CD14-positive monocyte (primary cell): ENCODE results near the gene BCAP29. TPM values are rescaled to one million over a fixed set of nuclear protein-coding genes. Genes with fewer than 3 reads are reported as not detected.

Source experiments
- DNase-seq, 3 donors: peaks; one replicate each; pipeline ENCODE4 v3.0.0-alpha.2; 2011 to 2022
- H2AFZ ChIP-seq: 2 replicates; pipeline ENCODE4 v1.6.0; 2012; ENCODE audit warnings: mild to moderate bottlenecking, low read depth, low read length, inconsistent platforms; ENCODE audit not compliant: insufficient read depth, poor library complexity, severe bottlenecking
- H3K27ac ChIP-seq, 2 donors: 1 replicate in 1 of 2; 2 replicates in 1 of 2; pipeline ENCODE4 v1.5.1; 2012 to 2013; ENCODE audit warnings: low read length in 2 of 2, control low read depth in 1 of 2, inconsistent platforms in 1 of 2, low read depth in 1 of 2, mild to moderate bottlenecking in 1 of 2
- H3K27me3 ChIP-seq, 2 donors: one replicate each; pipeline versions ENCODE4 v1.6.0 to v1.6.1; 2011 to 2013; ENCODE audit warnings: low read length in 2 of 2; ENCODE audit not compliant: control insufficient read depth in 2 of 2, insufficient read depth in 2 of 2
- H3K36me3 ChIP-seq, 2 donors: replicated peaks in 1 of 2; 1 replicate in 1 of 2; 2 replicates in 1 of 2; pipeline versions ENCODE4 v1.5.1 to v1.6.1; 2012 to 2013; ENCODE audit warnings: low read length in 2 of 2, control low read depth in 1 of 2, inconsistent platforms in 1 of 2, mild to moderate bottlenecking in 1 of 2; ENCODE audit not compliant: insufficient read depth in 2 of 2, control insufficient read depth in 1 of 2
- H3K4me1 ChIP-seq, 2 donors: 1 replicate in 1 of 2; 2 replicates in 1 of 2; pipeline versions ENCODE4 v1.5.1 to v1.6.1; 2012 to 2013; ENCODE audit warnings: low read length in 2 of 2, control low read depth in 1 of 2, inconsistent platforms in 1 of 2, mild to moderate bottlenecking in 1 of 2, moderate library complexity in 1 of 2; ENCODE audit not compliant: insufficient read depth in 2 of 2, control insufficient read depth in 1 of 2
- H3K4me2 ChIP-seq: replicated peaks from 2 replicates; pipeline ENCODE3; 2012; ENCODE audit warnings: low read length, moderate library complexity, mild to moderate bottlenecking; ENCODE audit not compliant: poor library complexity, severe bottlenecking; ENCODE audit errors: extremely low read depth
- H3K4me3 ChIP-seq, 3 experiments: fragments of 200-600 bp in 1 of 3; sonication (generic) in 1 of 3; replicated peaks in 1 of 3; 1 replicate in 2 of 3; 2 replicates in 1 of 3; pipeline ENCODE4 v1.5.1; 2011 to 2013; ENCODE audit warnings: low read length in 3 of 3, mild to moderate bottlenecking in 3 of 3, control low read depth in 2 of 3, low read depth in 2 of 3, inconsistent platforms in 1 of 3, moderate library complexity in 1 of 3
- H3K79me2 ChIP-seq: 2 replicates; pipeline ENCODE4 v1.6.0; 2012; ENCODE audit warnings: mild to moderate bottlenecking, control low read depth, inconsistent platforms, low read length, moderate library complexity; ENCODE audit not compliant: insufficient read depth
- H3K9ac ChIP-seq: 2 replicates; pipeline ENCODE4 v1.6.0; 2017; ENCODE audit warnings: low read length, mild to moderate bottlenecking; ENCODE audit not compliant: insufficient read depth, poor library complexity, severe bottlenecking
- H3K9me3 ChIP-seq, 2 donors: replicated peaks in 1 of 2; 1 replicate in 1 of 2; 2 replicates in 1 of 2; pipeline versions ENCODE4 v1.5.1 to v1.6.1; 2012 to 2013; ENCODE audit warnings: low read length in 2 of 2, control low read depth in 1 of 2; ENCODE audit not compliant: control insufficient read depth in 1 of 2, insufficient read depth in 1 of 2
- H4K20me1 ChIP-seq: 2 replicates; pipeline ENCODE4 v1.6.0; 2012; ENCODE audit warnings: mild to moderate bottlenecking, low read length, control low read depth, moderate library complexity; ENCODE audit not compliant: insufficient read depth
- H3K27ac Mint-ChIP-seq, 7 donors: one replicate each; pipeline ENCODE4 v1.8.0; 2020; ENCODE audit warnings: mild to moderate bottlenecking in 7 of 7, mixed read lengths in 7 of 7, moderate library complexity in 6 of 7, inconsistent platforms in 2 of 7
- H3K27me3 Mint-ChIP-seq, 3 donors: one replicate each; pipeline ENCODE4 v1.8.0; 2021 to 2022; ENCODE audit warnings: low read depth in 3 of 3, mild to moderate bottlenecking in 3 of 3, mixed read lengths in 3 of 3, moderate library complexity in 3 of 3, inconsistent platforms in 1 of 3
- H3K36me3 Mint-ChIP-seq, 2 donors: one replicate each; pipeline ENCODE4 v1.8.0; 2020; ENCODE audit warnings: mixed read lengths in 2 of 2, inconsistent platforms in 1 of 2, mild to moderate bottlenecking in 1 of 2
- H3K4me1 Mint-ChIP-seq: one replicate; pipeline ENCODE4 v1.8.0; 2020; ENCODE audit warnings: mild to moderate bottlenecking, mixed read lengths
- H3K4me3 Mint-ChIP-seq, 2 donors: one replicate each; pipeline ENCODE4 v1.8.0; 2020; ENCODE audit warnings: mild to moderate bottlenecking in 2 of 2, mixed read lengths in 2 of 2, moderate library complexity in 1 of 2
- H3K9me3 Mint-ChIP-seq, 7 donors: one replicate each; pipeline ENCODE4 v1.8.0; 2020 to 2022; ENCODE audit warnings: mixed read lengths in 7 of 7, mild to moderate bottlenecking in 6 of 7, moderate library complexity in 6 of 7, inconsistent platforms in 2 of 7
- WGBS: methylation state at CpG from one replicate; pipeline ENCODE4 v1.1.5; 2013; ENCODE audit warnings: missing lambda C conversion rate; ENCODE audit not compliant: insufficient coverage; 5-methylcytosine and 5-hydroxymethylcytosine counted together
- intact Hi-C, 2 donors: fragments of 100-400 bp; cut with micrococcal nuclease; formaldehyde crosslinking; loops; one replicate each; pipeline versions ENCODE4 v1.15.0 to v1.15.1; 2023
- polyA plus RNA-seq, 3 donors: library from polyadenylated mRNA; depleted of rRNA in 1 of 3; unstranded in 2 of 3; stranded (reverse) in 1 of 3; fragments of 300-500 nt in 2 of 3; fragments of >200 nt in 1 of 3; fragmentation: Illumina TruSeq in 2 of 3; gene quantifications; 1 replicate in 2 of 3; 2 replicates in 1 of 3; pipeline ENCODE4 v1.2.3, GENCODE V29; 2012 to 2021
- small RNA-seq: library from RNA; depleted of rRNA; stranded (forward); fragments of <200 nt; gene quantifications from one replicate; pipeline ENCODE3, GENCODE V24; 2012; ENCODE audit warnings: low read depth; ENCODE audit not compliant: insufficient read length
- TF ChIP-seq, protein P1 (sequence below): fragments of 200-600 bp; IDR thresholded peaks from one replicate; pipeline ENCODE4 v1.8.0; 2022; ENCODE audit warnings: antibody characterized with exemption, mild to moderate bottlenecking

Gene BCAP29
- polyA plus RNA-seq, 3 donors = 35.2 to 76.0 (median 58.8) TPM

DNA sequence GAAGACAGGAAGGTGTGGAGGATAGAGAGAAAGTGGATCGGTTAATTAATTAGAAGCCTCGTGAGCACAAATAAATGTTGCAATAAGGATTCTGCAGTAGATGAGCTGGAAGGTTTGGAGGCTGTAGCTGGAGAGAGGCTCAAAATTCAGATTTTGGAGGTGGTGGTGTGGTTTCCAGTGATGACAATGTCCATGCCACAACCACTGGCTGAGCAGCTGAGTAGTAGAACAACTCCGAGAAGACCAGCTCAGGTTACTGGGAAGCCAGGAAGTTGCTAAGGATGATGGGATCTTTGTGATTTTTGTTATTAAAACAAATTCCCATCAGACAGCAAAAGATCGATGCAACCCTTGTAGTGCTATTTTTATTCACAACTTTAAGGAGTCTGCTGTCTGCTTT lies 88.2 kb downstream of the BCAP29 start:
- WGBS = 96% methylated on average over 2 of the region's 4 CpGs
- Mint-ChIP-seq H3K4me3 (no peak overlapping the region), H3K36me3 (no peaks in the 10 kb centered on the region)

More for the DNA sequence above, 88.2 kb downstream of the BCAP29 start:
- Histone ChIP-seq H4K20me1 (no peaks in the 10 kb centered on the region), H3K9ac (no peak overlapping the region), H3K4me3 (no peak overlapping the region), H3K4me2 (no peak overlapping the region), H3K27ac (no peak overlapping the region), H3K4me1 (no peaks in the 10 kb centered on the region), H3K36me3 (no peaks in the 10 kb centered on the region), H3K79me2 (no peaks in the 10 kb centered on the region), H3K9me3 (peaks cover 0 to 2% of the 10 kb centered on the region in 2 donors), H3K27me3 (peaks cover 3 to 8% of the 10 kb centered on the region in 2 donors), H2AFZ (no peak overlapping the region)
- TF ChIP-seq, protein P1, sequence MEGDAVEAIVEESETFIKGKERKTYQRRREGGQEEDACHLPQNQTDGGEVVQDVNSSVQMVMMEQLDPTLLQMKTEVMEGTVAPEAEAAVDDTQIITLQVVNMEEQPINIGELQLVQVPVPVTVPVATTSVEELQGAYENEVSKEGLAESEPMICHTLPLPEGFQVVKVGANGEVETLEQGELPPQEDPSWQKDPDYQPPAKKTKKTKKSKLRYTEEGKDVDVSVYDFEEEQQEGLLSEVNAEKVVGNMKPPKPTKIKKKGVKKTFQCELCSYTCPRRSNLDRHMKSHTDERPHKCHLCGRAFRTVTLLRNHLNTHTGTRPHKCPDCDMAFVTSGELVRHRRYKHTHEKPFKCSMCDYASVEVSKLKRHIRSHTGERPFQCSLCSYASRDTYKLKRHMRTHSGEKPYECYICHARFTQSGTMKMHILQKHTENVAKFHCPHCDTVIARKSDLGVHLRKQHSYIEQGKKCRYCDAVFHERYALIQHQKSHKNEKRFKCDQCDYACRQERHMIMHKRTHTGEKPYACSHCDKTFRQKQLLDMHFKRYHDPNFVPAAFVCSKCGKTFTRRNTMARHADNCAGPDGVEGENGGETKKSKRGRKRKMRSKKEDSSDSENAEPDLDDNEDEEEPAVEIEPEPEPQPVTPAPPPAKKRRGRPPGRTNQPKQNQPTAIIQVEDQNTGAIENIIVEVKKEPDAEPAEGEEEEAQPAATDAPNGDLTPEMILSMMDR = no peak
- no peaks in the 10 kb centered on the region for H3K4me1 Mint-ChIP-seq
- no peaks in the 10 kb centered on the region for H3K9me3 Mint-ChIP-seq
- H3K27ac Mint-ChIP-seq = no peak overlapping the region
- no peak for DNase-seq
- intact Hi-C loops = no loop called here
- H3K27me3 Mint-ChIP-seq = peaks cover 7 to 19% (median 14%) of the 10 kb centered on the region in 3 donors

Small RNAs within 50 kb of the gene (small RNA-seq; reads per million reads assigned to genes)
- gene BANF1P5 = not detected
- gene RF01233 = not detected

Other genes with a start within 250 kb of the BCAP29 start
- gene GPR22, start 110.2 kb upstream of the BCAP29 start, polyA plus RNA-seq = under 1 TPM in 1 of 3 donors, not detected in 2; 0.18 TPM
- gene COG5, start 16.3 kb upstream of the BCAP29 start, polyA plus RNA-seq = 10 to 100 TPM; 12.7 to 29.0 (median 28.1) TPM
- 1 to 10 TPM; 1.6 to 2.3 (median 1.7) TPM for gene DUS4L, start 16.3 kb upstream of the BCAP29 start, polyA plus RNA-seq
- gene SLC26A4, start 80.6 kb downstream of the BCAP29 start, polyA plus RNA-seq = under 1 TPM in 2 of 3 donors, not detected in 1; 0.10 to 0.12 TPM
- gene CBLL1, start 163.9 kb downstream of the BCAP29 start, polyA plus RNA-seq = 10 to 100 TPM; 15.7 to 26.9 (median 20.6) TPM
- gene SLC26A3, start 223.0 kb downstream of the BCAP29 start, polyA plus RNA-seq = not detected